Hepatocyte (in vitro differentiated cells): ENCODE results near the gene ZDHHC5.

Source experiments
- CTCF ChIP-seq: fragments of 200-600 bp; sonication (generic); IDR thresholded peaks from 2 replicates; pipeline ENCODE4 v1.5.1; 2016; ENCODE audit warnings: antibody characterized with exemption, mild to moderate bottlenecking; ENCODE audit not compliant: poor library complexity
- EZH2 ChIP-seq: fragments of 200-600 bp; sonication (generic); IDR thresholded peaks from 2 replicates; pipeline ENCODE4 v1.6.1; 2016; ENCODE audit warnings: antibody characterized with exemption, mild to moderate bottlenecking, borderline replicate concordance
- EZH2phosphoT487 ChIP-seq: fragments of 200-600 bp; sonication (generic); IDR thresholded peaks from one replicate; pipeline ENCODE4 v1.6.1; 2018; ENCODE audit warnings: antibody characterized with exemption, mild to moderate bottlenecking, low read depth, moderate library complexity; ENCODE audit not compliant: unreplicated experiment, severe bottlenecking

- TF ChIP-seq EZH2 (no peak), CTCF (no peak), EZH2phosphoT487 (no peak)
These were observed 11.5 kb downstream of the ZDHHC5 start for GRCh38 chr11:57679396-57679795.
